ENCODE results near the gene MAGOH. TPM values are rescaled to one million over a fixed set of nuclear protein-coding genes. Genes with fewer than 3 reads are reported as not detected.

Gene MAGOH
- total RNA-seq, 1 experiment from 2014 or later: 75.7 TPM

- peaks cover 61% of the 10 kb centered on the region for H3F3A ChIP-seq (ENCODE audit: insufficient read depth, low read depth)
- intact Hi-C loops (cut with micrococcal nuclease; ENCODE audit: unreplicated experiment): no loop called here
- ChIA-PET CTCF (no interaction called here), POLR2A (ENCODE audit: unreplicated experiment) (interaction anchor here (0.6 kb wide), 1 partner anchor 703 kb away, joined by 7 read pairs; no protein-coding TSS in a partner anchor)
- peaks cover 6% of the 10 kb centered on the region; the same call in 1 of the 2 replicates for H3K36me3 ChIP-seq (ENCODE audit: low read depth)
- TF ChIP-seq CTCF (conservative IDR thresholded peaks at IDR 0.05) (no peak), EZH2 (IDR thresholded peaks at IDR 0.05; ENCODE audit: low read depth) (no peak)
- H3K9me2 ChIP-seq (ENCODE audit: insufficient read depth): no peaks in the 10 kb centered on the region
- no TSS peak for BruUV-seq (replicated peaks)
- H3K27me3 ChIP-seq (ENCODE audit: insufficient read depth, low read depth): no peaks in the 10 kb centered on the region
- H3K9me3 ChIP-seq (ENCODE audit: insufficient read depth, low read depth): no peaks in the 10 kb centered on the region
- no peak overlapping the region for H3K27ac ChIP-seq
- no peak overlapping the region for H3K4me3 ChIP-seq
- no peak overlapping the region for H3K4me2 ChIP-seq
- no peaks in the 10 kb centered on the region for H3K79me2 ChIP-seq (ENCODE audit: low read depth)
- H4K20me1 ChIP-seq (ENCODE audit: insufficient read depth): no peaks in the 10 kb centered on the region
- peaks cover 16% of the 10 kb centered on the region for H3K4me1 ChIP-seq (replicated peaks; ENCODE audit: insufficient read depth)
- no peak overlapping the region for H2AFZ ChIP-seq
- DNase-seq: no peak
These were observed 5.8 kb upstream of the MAGOH start for GRCh38 chr1:53244141-53244540.

- intact Hi-C loops (cut with micrococcal nuclease; ENCODE audit: unreplicated experiment): no loop called here
- H3K4me1 ChIP-seq (replicated peaks; ENCODE audit: insufficient read depth): peaks cover 22% of the 10 kb centered on the region
- no peaks in the 10 kb centered on the region for H3K27me3 ChIP-seq (ENCODE audit: insufficient read depth, low read depth)
- H3K27ac ChIP-seq: no peak overlapping the region
- H3K4me2 ChIP-seq: no peak overlapping the region
- no peaks in the 10 kb centered on the region for H3K9me3 ChIP-seq (ENCODE audit: insufficient read depth, low read depth)
- H2AFZ ChIP-seq: no peak overlapping the region
- ChIA-PET CTCF (no interaction called here), POLR2A (ENCODE audit: unreplicated experiment) (interaction anchor here (0.6 kb wide), 2 partner anchors 321 to 1456 kb away, joined by 3 to 14 read pairs; partner anchors contain the start of gene ECHDC2)
- BruUV-seq (replicated peaks): no TSS peak
- H3K79me2 ChIP-seq (ENCODE audit: low read depth): peaks cover 14% of the 10 kb centered on the region
- H3K36me3 ChIP-seq (ENCODE audit: low read depth): peaks cover 6% of the 10 kb centered on the region; the same call in 1 of the 2 replicates
- peaks cover 63% of the 10 kb centered on the region for H3F3A ChIP-seq (ENCODE audit: insufficient read depth, low read depth)
- no peak for TF ChIP-seq CTCF (conservative IDR thresholded peaks at IDR 0.05)
- TF ChIP-seq EZH2 (IDR thresholded peaks at IDR 0.05; ENCODE audit: low read depth): no peak
- no peak for DNase-seq
- H3K9me2 ChIP-seq (ENCODE audit: insufficient read depth): no peaks in the 10 kb centered on the region
- no peaks in the 10 kb centered on the region for H4K20me1 ChIP-seq (ENCODE audit: insufficient read depth)
- no peak overlapping the region for H3K4me3 ChIP-seq
These were observed 4.1 kb upstream of the MAGOH start for GRCh38 chr1:53242381-53242780.

GRCh38 chr1:53241828-53242227, 3.5 kb upstream of the MAGOH start:
- H3K9me3 ChIP-seq (ENCODE audit: insufficient read depth, low read depth): no peaks in the 10 kb centered on the region
- H3K27ac ChIP-seq: no peak overlapping the region
- no peak for DNase-seq
- H3K79me2 ChIP-seq (ENCODE audit: low read depth): peaks cover 20% of the 10 kb centered on the region
- no peaks in the 10 kb centered on the region for H4K20me1 ChIP-seq (ENCODE audit: insufficient read depth)
- H2AFZ ChIP-seq: no peak overlapping the region
- no peak overlapping the region for H3K4me2 ChIP-seq
- intact Hi-C loops (cut with micrococcal nuclease; ENCODE audit: unreplicated experiment): no loop called here
- TF ChIP-seq CTCF (conservative IDR thresholded peaks at IDR 0.05) (no peak), EZH2 (IDR thresholded peaks at IDR 0.05; ENCODE audit: low read depth) (no peak)
- POLR2A ChIA-PET (ENCODE audit: unreplicated experiment): interaction anchor here (0.7 kb wide), 1 partner anchor 14 kb away, joined by 3 read pairs; no protein-coding TSS in a partner anchor
- H3K36me3 ChIP-seq (ENCODE audit: low read depth): peaks cover 3% of the 10 kb centered on the region; the same call in 1 of the 2 replicates
- H3K4me3 ChIP-seq: no peak overlapping the region
- CTCF ChIA-PET: no interaction called here
- H3K9me2 ChIP-seq (ENCODE audit: insufficient read depth): no peaks in the 10 kb centered on the region
- peaks cover 63% of the 10 kb centered on the region for H3F3A ChIP-seq (ENCODE audit: insufficient read depth, low read depth)
- H3K4me1 ChIP-seq (replicated peaks; ENCODE audit: insufficient read depth): peaks cover 27% of the 10 kb centered on the region
- no peaks in the 10 kb centered on the region for H3K27me3 ChIP-seq (ENCODE audit: insufficient read depth, low read depth)
- no TSS peak for BruUV-seq (replicated peaks)
